ENCODE results near the gene ZNF471. TPM values are rescaled to one million over a fixed set of nuclear protein-coding genes. Genes with fewer than 3 reads are reported as not detected.

ZNF471 gene
- total and polyA plus RNA-seq, 10 of the 15 experiments (the other 5 are each of a cell fraction or from before 2014, with no cell fraction given): 0.03 TPM; not detected in 9

GRCh38 chr19:56508290-56508778, 679 bp downstream of the ZNF471 start (continued):
- TF ChIP-seq E2F8 (IDR thresholded peaks at IDR 0.05; ENCODE audit: low read depth, partially characterized antibody): no peak

GRCh38 chr19:56525214-56525860, 17.7 kb downstream of the ZNF471 start:
- DNase-seq (ENCODE audit: low read depth, low spot score): no peak
- Histone ChIP-seq H3K4me1 (ENCODE audit: control insufficient read depth, insufficient read depth, low read length) (no peaks in the 10 kb centered on the region), H3K4me3 (no peak overlapping the region), H3K27ac (ENCODE audit: control insufficient read depth, insufficient read depth) (no peak overlapping the region), H3K27me3 (replicated peaks in 1 of 2; ENCODE audit: control insufficient read depth in 2 of 2, insufficient read depth in 2 of 2, low read length in 1 of 2) (no peaks in the 10 kb centered on the region), H4K20me1 (ENCODE audit: control insufficient read depth, insufficient read depth) (no peaks in the 10 kb centered on the region), H3K4me2 (ENCODE audit: control insufficient read depth, insufficient read depth) (no peak overlapping the region), H3K79me2 (ENCODE audit: control insufficient read depth, insufficient read depth, low read length) (no peaks in the 10 kb centered on the region), H3K36me3 (ENCODE audit: control insufficient read depth in 2 of 2, insufficient read depth in 2 of 2, low read length in 1 of 2) (no peaks in the 10 kb centered on the region), H3K9ac (ENCODE audit: control insufficient read depth, insufficient read depth, low read length) (no peak overlapping the region), H3K9me3 (replicated peaks; ENCODE audit: control insufficient read depth, insufficient read depth, low read length) (peaks cover 4% of the 10 kb centered on the region; the same call in 1 of the 3 replicates), H2AFZ (ENCODE audit: control insufficient read depth, low read depth, low read length) (no peak overlapping the region)
- CTCF ChIA-PET: no interaction called here
- RAD21 ChIA-PET (ENCODE audit: unreplicated experiment): interaction anchor here (0.5 kb wide), 1 partner anchor 1509 kb away, joined by 3 read pairs; no protein-coding TSS in a partner anchor
- ATAC-seq: no peak
- in situ Hi-C loops (cut with MboI): no loop called here
- SMC1A ChIA-PET (ENCODE audit: uncharacterized antibody, unreplicated experiment): interaction anchor here (0.6 kb wide), 1 partner anchor 14 kb away, joined by 3 read pairs; no protein-coding TSS in a partner anchor
- no peak for FAIRE-seq
- intact Hi-C loops (cut with micrococcal nuclease; ENCODE audit: unreplicated experiment): no loop called here
- no TSS peak for BruUV-seq (replicated peaks)
- POLR2A ChIA-PET: no interaction called here
- 29% methylated on average over 4 of the region's 4 CpGs for WGBS (ENCODE audit: insufficient coverage, insufficient replicate concordance, low lambda C conversion rate, missing lambda C conversion rate)
- TF ChIP-seq, protein P1, sequence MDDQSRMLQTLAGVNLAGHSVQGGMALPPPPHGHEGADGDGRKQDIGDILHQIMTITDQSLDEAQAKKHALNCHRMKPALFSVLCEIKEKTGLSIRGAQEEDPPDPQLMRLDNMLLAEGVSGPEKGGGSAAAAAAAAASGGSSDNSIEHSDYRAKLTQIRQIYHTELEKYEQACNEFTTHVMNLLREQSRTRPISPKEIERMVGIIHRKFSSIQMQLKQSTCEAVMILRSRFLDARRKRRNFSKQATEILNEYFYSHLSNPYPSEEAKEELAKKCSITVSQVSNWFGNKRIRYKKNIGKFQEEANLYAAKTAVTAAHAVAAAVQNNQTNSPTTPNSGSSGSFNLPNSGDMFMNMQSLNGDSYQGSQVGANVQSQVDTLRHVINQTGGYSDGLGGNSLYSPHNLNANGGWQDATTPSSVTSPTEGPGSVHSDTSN (IDR thresholded peaks at IDR 0.05; ENCODE audit: insufficient replicate concordance, low read depth, low read length): no peak
- TF ChIP-seq MYB (IDR thresholded peaks at IDR 0.05; ENCODE audit: borderline replicate concordance, low read depth, low read length) (no peak), CHD2 (IDR thresholded peaks at IDR 0.05; ENCODE audit: borderline replicate concordance, low read depth, low read length) (no peak), HDAC2 (IDR thresholded peaks at IDR 0.05) (no peak), BCLAF1 (IDR thresholded peaks at IDR 0.05) (no peak), CEBPB (IDR thresholded peaks at IDR 0.05; ENCODE audit: borderline replicate concordance in 1 of 2, low read depth in 2 of 2, low read length in 2 of 2) (no peak), TAF1 (IDR thresholded peaks at IDR 0.05; ENCODE audit: borderline replicate concordance, low read depth, low read length) (no peak), ZNF24 (IDR thresholded peaks at IDR 0.05) (no peak), BACH1 (IDR thresholded peaks at IDR 0.05; ENCODE audit: borderline replicate concordance) (no peak), BHLHE40 (IDR thresholded peaks at IDR 0.05; ENCODE audit: borderline replicate concordance in 1 of 2, low read depth in 2 of 2, low read length in 1 of 2) (no peak), JUNB (IDR thresholded peaks at IDR 0.05) (no peak), ZNF207 (IDR thresholded peaks at IDR 0.05; ENCODE audit: borderline replicate concordance) (no peak)

Measured in GM12878 (cell line).